ENCODE measurements around the gene PAEP. TPM values are rescaled to one million over a fixed set of nuclear protein-coding genes. Genes with fewer than 3 reads are reported as not detected.
"Not testable (repeated sequence)": the region's sequence is repeated elsewhere in the genome, so short reads cannot be mapped to it uniquely, and the experiment has no call there.

PAEP gene
- polyA plus RNA-seq, 1 donor: 0.42 TPM

DNA sequence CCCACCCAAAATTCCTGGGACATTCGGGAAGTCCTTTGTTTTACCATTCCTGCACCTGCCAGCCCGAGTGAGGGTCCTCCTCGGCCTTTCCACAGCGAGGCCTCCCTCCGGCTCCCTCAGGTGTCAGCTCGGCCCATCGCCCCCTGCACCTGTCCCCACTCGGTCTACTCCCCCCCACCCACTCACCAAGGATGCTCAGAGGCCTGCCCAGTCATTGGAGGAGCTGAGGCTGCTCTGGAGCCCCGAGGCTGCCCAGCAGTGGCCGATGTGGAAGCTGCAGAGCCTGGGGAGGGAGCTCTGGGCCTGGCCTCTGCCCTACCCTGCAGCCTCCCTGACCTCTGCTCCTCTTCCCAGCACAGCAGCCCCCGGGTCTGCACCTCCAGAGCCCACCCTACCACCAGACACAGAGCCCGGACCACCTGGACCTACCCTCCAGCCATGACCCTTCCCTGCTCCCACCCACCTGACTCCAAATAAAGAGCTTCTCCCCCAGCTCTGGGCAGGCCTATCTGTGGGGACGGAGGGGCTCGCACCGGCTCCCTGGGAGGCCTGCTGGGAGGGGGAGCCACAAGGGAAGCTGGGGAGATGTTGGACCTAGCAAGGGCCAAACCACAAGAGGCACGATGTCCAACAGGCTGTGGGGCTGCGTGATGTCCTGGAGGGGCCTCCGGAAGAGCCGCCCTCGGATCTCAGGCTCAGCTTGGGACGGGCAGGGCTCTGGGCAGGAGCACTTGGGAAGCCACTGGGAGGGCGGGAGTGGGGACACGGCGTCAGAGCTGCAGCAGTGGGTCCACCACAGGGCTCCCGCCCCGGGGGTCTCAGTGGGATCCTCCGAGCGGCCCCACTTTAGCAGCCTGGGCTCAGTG lies 11.8 kb upstream of the PAEP start:
- DNase-seq: not testable (repeated sequence)

DNA sequence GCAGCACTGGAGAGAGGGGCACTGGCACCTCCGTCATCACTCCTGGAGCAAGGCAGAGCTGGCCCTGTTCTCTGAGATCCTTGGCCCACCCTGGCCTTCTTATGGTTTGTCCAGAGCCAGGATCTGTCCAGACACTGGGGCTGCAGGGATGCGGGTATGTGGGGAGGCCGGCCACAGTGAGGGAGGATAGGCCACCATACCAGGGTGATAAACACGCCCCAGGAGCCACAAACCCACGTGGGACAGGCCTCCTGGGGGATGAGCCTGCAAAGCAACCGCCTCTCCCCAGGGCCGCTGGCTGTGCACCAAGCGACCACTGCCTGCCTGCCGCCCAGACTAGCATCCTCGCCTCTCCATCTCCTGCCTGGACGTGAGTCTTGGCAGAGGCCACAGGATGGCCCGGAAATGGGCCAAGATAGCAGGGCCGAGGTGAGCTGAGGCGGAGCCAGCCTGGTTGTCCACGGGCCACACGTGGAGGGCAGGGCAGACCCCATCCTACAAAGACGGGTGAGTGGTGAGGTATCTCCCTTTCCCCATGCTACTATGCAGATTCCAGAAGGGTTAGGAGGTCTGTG lies 11.1 kb upstream of the PAEP start:
- no peak for DNase-seq

DNA sequence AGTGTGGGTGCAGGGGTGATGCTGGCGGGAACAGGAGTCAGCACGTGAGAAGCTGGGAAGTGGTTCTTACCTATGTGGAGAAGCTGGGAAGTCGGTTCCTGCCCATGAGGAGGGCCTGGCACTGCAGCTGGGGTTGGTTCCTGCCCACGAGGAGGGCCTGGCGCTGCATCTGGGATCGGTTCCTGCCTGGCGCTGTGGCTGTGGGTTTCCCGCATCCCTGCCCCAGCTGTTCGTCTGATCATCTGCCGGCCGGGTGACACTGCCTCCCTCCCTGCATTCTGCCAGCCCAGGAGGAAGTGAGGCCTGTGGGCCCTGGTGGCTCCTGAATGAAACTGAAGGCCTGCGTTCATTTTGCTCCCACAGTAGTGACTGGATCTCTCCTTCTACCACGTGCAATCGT lies 10.5 kb upstream of the PAEP start:
- no peak for DNase-seq

DNA sequence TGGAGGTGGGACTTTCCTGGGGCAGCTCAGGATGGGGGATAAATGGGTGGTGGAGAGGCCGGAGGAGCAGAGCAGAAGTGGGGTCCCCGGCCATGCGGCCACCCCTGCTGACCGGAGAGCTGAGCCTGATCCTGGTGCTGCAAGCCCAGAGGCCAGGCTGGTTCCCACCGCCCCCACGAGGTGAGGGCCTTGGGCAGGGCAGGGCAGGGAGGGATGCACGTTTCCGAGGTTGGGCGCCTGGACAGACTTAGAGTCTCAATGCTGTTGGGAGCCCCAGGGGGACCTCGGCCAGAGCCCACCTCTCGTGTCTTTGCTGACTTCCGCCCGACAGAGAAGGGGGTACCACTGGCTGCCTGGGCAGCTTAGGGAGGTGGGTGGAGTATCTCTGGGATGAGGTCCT lies 10.1 kb upstream of the PAEP start:
- no peak for DNase-seq

DNA sequence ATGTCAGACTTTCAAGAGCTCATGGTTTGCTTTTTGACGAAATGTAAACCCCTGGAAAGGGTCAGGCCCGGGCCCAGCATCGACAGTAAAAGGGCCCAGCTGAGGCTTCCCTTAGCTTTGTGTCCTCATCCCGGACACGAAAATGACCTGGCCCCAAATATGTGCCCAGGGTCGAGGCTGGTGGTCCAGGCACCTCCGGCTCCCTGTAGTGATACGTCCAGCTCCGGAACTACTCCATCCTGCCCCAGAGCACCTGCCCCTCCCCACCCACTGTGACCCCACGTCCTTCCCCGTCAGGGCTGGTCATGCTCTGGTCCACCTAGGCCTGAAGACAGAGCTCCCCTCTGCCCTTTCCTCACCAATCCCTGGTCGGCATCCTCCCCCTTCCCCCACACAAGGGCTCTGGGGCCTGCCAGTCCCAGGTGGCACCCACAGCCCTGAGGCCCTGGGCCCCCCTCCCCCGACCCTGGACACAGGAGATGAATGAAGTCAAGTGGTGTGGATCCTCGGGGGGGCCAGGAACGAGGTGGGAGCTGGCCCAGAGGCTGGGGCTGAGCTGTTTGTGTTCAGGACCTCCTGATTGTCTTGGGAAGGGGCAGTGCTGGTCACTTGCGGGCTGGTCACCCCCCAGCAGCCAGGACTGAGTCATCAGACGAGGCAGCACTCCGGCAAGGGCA lies 9.4 kb upstream of the PAEP start:
- no peak for DNase-seq

DNA sequence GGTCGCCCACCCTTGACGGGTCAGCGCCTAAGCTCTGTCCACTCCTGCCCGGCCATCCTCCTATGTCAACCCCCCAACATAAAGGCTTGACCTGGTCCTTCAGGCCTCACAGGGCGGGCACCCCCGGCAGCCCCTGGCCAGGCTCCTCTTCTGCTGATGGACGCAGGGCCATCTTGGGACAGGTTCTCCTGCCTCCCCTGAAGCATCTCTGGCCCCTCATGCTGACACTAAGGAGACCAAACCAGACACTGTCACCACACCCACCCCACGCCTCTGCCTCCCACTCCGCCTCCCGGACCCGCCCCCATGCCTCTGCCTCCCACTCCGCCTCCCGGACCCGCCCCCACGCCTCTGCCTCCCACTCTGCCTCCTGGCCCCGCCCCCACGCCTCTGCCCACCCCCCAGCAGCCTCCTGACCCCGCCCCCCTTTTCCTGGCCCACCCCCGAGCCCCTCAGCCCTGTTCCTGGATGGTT lies 8.8 kb upstream of the PAEP start:
- DNase-seq: no peak

DNA sequence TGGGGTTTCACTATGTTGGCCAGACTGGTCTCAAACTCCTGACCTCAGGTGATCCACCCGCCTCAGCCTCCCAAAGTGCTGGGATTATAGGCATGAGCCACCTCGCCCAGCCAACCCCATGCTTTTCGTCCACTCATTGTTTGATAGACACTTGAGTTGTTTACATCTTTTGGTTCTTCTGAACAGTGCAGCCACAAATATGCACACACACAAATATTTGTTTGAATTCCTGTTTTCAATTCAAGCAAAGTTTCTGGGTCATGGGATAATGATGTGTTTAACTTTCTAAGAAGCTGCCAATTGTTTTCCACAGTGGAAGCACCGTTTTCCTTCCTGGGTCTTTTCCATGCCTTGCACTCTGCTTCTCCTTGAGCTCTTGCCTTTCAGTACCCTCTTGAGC lies 6.8 kb upstream of the PAEP start:
- DNase-seq: no peak

DNA sequence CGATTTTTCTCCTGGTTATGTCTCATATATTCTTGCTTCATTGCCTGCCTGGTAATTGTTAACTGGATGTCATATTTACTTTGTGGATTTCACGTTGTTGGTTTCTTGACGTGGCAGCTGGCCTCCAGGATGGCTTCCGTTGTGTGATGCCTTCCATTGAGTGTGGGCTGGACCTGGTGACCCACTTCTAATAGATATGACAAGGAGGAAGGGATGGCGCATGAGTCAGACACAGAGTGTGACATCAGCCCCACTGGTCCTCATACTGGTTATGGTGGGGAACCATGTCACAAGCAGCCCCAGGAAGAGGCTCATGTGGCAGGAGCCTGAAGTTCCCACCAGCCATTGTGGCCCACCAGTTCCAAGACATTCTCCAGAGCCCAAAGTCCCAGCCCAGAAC lies 6.4 kb upstream of the PAEP start:
- no peak for DNase-seq

DNA sequence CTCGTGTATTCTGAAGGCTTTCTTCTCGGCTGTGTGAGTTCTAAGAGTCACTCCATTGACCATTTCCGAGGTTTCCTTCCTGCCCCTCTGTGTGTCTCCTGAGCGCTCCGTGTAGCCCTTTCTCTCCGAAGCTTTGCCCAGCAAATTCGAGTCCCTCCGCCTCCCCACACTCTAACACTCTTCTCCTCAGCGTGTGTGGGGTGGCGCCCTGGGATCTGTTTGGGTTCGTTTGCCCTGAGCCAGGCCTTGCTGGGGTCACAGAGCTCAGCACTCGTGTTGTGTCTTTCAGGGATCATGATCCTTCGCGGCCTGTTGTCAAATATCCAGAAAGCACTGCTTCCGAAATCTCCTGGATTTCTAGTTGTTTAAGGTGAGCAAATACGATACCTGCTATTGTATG lies 5.6 kb upstream of the PAEP start:
- no peak for DNase-seq

DNA sequence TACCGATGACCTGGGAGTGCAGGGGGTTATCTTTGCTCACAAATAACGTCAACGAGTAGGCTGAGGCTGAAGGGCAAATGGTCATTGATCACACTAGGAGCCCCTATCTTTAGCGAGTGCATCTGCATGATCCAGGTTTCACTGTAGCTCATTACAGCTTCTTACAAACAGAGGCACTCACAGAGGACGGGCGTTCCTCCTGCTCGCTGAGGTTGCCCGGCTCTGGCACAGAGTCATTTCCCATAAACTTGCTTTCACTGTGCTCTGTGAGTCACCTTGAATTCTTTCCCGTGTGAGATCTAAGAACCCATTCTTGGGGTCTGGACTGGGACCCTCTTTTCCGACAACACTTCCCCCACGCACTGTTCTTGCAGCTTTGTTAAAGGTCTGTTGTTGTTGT lies 1.9 kb upstream of the PAEP start:
- no peak for DNase-seq

DNA sequence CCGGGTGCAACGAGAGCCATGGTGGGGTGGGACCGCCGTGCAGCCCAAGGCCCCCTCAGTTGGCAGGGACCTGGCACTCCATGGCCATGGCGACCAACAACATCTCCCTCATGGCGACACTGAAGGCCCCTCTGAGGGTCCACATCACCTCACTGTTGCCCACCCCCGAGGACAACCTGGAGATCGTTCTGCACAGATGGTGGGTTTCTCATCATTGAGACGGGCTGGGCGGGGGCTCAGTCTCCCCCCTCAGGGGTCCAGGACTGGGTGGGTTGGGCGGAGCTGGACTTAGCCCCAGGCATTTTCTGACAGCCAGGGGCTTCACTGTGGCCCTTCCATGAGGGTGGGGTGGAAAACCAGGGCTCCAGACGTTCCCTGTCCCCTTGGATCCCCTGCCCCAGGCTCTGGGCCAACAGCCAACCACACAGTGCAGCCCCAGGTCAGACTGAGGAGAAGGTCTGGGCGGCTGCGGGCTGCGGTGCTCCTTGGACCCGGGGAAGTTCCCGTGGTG lies 734 bp downstream of the PAEP start:
- no peak for DNase-seq

DNA sequence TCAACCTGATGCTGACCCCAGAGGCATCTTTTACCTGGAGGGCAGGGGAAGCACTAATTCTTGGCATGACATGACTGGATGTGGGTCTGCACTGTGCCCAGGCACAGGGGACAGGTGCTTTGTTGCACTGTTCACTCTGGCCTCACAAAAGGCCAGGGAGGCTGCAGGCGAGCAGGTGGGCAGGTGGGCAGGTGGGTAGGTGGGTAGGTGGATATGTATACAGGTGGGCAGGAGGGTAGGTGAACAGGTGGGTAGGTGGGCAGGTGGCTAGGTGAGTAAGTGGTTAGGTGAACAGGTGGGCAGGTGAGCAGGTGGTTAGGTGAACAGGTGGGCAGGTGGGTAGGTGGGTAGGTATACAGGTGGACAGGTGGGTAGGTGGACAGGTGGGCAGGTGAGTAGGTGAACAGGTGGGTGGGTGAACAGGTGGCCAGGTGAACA lies 1.5 kb downstream of the PAEP start:
- DNase-seq: no peak

DNA sequence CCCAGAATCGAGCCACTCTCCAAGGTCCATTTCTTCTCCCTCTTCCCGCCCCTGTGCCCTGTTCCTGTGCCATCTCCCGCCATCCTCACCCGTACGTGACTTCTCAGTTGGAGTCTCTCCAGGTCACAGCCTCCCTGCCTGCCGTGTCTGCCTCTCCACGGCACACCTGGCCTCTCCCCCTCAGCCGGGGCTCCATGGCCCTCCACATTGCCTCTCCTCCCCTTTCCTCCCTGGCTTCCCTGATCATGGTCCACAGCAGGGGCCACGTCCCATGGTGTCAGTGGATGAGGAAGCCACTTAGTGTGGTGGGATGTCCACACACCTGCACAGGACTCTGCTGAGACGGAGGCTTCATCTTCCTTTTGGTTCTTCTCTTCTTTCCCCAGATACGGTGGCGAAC lies 2.3 kb downstream of the PAEP start:
- no peak for DNase-seq

DNA sequence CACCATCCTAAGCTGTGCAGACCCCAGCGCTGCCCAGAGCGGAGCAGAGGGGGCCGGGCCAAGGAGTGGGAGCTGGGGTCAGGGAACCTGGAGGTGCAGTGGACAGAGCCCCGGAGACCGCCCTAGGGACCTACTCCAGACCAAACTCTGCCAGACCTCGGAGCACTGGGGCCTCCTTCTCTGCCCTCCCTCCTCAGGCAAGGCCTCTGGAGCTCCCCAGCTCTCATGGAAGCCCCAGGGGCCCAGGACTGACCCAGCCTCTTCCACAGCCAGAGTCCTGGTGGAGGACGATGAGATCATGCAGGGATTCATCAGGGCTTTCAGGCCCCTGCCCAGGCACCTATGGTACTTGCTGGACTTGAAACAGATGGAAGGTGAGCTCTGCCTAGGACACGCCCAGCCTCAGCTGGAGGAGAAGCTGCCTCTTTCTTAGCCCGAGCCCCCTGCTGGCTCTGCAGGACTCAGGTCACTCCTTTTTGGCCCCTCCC lies 3.6 kb downstream of the PAEP start:
- DNase-seq: no peak

DNA sequence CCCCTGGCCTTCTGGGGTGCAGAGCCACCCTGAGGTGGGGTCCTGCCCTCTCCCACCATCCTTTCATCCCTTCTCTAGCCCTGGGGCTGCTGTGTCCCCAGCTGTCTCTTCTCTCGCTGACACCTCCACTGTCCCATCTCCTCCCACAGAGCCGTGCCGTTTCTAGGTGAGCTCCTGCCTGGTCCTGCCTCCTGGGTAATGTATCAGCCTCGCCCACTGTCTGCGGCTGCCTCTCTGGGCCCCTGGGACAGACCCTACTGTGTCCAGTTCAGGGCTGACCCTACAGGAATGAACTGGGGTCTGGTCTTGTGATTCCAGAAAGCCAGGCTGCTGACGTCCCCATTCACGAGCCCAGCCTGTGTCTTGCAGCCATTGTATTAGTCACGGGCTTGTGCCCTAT lies 4.1 kb downstream of the PAEP start:
- no peak for DNase-seq

DNA sequence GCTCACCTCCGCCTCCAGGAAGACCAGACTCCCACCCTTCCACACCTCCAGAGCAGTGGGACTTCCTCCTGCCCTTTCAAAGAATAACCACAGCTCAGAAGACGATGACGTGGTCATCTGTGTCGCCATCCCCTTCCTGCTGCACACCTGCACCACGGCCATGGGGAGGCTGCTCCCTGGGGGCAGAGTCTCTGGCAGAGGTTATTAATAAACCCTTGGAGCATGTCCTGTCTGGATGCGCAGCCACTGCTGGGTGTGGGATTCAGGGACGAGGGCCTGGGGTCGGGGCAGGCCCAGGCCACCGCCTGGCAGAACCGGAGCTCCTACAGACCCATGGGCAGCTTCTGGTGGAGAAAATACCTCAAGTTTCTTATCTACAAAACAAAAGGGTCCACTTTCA lies 5.0 kb downstream of the PAEP start:
- no peak for DNase-seq

DNA sequence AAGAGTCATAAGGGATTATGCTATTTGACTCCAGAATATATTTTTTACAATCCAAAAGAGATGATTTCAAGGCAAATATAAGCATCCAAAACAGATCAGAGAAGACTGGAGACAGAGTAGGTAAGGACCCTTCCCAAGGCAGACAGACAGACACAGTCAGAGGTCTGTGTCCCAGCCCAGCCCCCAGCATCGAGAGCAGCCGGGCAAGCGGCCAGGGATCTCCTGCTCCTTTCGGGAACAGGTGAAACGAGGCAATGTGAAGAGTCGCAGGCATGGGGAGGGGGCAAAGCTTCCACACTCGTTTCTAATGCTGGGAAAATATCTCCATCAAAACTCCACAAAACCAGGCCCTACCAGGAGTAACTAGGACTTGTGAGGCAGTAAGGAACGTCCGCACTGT lies 5.8 kb downstream of the PAEP start:
- no peak for DNase-seq

DNA sequence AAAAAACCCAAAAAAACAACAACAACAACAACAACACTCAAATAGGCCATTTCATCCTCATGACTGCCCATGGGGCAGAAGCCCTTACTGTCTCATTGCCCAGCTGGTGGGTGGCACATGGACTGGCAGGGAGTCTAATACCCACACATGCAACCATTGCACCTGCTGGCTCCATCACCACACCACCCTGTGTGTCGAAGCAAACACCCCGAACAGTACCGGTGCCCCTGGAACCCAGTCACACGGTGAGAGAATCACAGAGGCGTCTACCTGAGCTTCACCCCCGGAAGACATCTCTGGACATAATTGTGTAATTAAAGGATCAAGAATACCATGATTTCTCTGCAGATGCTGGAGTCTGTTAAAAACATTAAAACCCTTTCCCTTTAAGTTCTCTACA lies 6.5 kb downstream of the PAEP start:
- DNase-seq: no peak

DNA sequence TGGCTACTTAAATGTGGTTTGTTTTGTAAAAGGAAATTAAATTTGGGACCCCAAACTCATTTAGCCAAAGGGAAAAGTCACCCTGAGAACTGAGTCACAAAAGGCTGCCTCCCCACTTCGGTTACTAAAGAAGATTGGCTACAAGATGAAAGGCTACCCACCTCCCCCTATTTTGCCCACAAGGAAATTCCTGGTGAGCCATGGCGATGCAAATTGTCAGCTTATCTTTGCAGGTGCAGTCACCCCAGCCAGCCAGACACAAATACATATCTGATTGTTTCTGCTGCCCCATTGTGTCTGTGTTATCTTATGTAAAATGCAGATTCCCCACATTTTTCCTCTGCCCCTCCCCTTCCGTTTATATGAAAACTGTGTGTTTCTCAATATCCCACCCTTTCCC lies 8.9 kb downstream of the PAEP start:
- no peak for DNase-seq

DNA sequence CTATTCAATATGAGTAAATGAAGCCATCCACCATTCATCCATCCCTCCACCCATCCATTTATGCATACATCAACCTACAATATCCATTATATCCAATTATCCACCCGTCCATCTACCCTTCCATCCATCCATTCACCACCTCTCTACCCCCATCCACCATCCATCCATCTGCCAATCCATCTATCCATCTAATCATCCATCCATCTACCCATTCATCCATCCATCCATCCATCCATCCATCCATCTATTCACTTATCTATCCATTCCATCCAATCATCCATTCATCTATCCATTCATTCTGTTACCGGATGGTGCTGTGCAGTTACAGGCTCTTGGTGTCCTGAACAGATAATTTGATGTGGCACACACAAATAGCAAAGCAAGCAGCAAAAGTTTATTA lies 10.7 kb downstream of the PAEP start:
- DNase-seq: no peak

DNA sequence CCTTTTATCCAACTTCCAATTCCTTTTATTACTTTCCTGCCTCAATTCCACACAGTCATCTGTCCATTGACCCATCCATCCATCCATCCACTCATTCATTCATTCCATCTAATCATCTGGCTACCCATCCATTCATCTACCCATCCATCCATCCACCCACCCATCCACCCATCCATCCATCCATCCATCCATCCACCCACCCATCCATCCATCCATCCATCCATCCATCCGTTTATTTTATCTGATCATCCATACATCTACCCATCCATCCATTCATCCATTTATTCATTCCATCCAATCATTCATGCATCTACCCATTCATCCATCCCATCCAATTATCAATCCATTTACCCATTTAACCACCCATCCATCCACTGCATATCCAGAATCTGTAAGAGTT lies 11.6 kb downstream of the PAEP start:
- no peak for DNase-seq

DNA sequence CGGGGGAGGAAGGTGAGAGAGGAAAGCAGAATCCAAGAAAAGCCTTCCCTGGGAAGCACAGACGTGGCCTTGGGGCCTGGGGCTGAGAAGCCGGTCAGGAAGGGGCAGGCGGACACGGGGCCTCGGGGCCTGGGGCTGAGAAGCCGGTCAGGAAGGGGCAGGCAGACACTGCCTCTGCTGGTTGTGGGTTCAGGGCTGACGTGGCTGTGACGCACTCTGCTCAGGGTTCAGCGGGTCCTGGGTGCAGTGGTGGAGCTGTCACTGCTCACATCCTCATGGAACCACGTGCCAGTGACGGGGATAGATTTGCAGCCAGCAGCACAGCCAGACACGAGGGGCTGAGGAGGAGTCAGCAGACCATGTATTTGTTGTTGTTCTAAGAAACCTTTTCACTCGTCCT lies 12.8 kb downstream of the PAEP start:
- DNase-seq: no peak

DNA sequence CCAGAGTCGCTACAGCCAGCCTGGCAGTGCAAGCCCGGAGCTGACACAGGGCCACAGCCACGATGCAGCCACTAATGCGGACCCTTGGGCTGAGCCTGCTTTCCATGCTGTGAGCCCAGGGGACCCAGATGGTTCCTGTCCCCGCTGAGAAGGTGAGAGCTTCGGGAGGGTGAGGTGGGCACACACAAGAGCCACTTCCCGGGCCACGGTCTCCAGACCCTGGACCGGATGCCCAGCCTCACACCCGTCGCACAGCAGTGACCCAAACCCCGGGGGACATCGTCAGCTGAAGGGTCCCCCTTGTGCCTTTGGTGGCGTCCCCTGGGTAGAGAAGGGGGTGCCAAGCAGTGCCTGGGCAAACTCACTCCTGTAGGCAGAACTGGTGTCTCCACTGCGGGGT lies 13.4 kb downstream of the PAEP start:
- no peak for DNase-seq
